Left ventricle myocardium inferior (tissue), 1 donor: ENCODE measurements around the gene SCGB1D2. TPM values are rescaled to one million over a fixed set of nuclear protein-coding genes. Genes with fewer than 3 reads are reported as not detected.
"Not testable (repeated sequence)": the region's sequence is repeated elsewhere in the genome, so short reads cannot be mapped to it uniquely, and the experiment has no call there.

Source experiments
- DNase-seq: peaks from one replicate; pipeline ENCODE4 v3.0.0-alpha.2; 2020
- H3K27ac ChIP-seq: fragments of 200-600 bp; replicated peaks from 2 replicates; pipeline ENCODE4 v1.8.0; 2021
- H3K27me3 ChIP-seq: fragments of 200-600 bp; 2 replicates; pipeline ENCODE4 v1.8.0; 2021; ENCODE audit warnings: low read depth
- H3K36me3 ChIP-seq: fragments of 200-600 bp; 2 replicates; pipeline ENCODE4 v1.8.0; 2021
- H3K4me1 ChIP-seq: fragments of 200-600 bp; 2 replicates; pipeline ENCODE4 v1.8.0; 2021
- H3K4me3 ChIP-seq: fragments of 200-600 bp; 2 replicates; pipeline ENCODE4 v1.8.0; 2021; ENCODE audit warnings: mild to moderate bottlenecking, moderate library complexity
- H3K9me3 ChIP-seq: fragments of 200-600 bp; replicated peaks from 2 replicates; pipeline ENCODE4 v1.8.0; 2021
- CTCF ChIP-seq: fragments of 200-600 bp; IDR thresholded peaks from 2 replicates; pipeline ENCODE4 v1.8.0; 2021; ENCODE audit warnings: antibody characterized with exemption, mild to moderate bottlenecking, borderline replicate concordance
- intact Hi-C: fragments of 100-400 bp; cut with micrococcal nuclease; formaldehyde crosslinking; loops from one replicate; pipeline ENCODE4 v1.11.0; 2022
- total RNA-seq: library from RNA; stranded (reverse); fragmentation: NEBNext Ultra II Directional; extraction: Animal tissue kit (Norgen Biotek cat#: 25700); gene quantifications from one replicate; pipeline ENCODE4 v1.2.1, GENCODE V29; 2021
- donor health status: DM: no; HTN: yes; CAD: no; lungs with severe emphysema.

Gene SCGB1D2
- total RNA-seq, 1 donor from 2014 or later: 1.6 TPM

DNA sequence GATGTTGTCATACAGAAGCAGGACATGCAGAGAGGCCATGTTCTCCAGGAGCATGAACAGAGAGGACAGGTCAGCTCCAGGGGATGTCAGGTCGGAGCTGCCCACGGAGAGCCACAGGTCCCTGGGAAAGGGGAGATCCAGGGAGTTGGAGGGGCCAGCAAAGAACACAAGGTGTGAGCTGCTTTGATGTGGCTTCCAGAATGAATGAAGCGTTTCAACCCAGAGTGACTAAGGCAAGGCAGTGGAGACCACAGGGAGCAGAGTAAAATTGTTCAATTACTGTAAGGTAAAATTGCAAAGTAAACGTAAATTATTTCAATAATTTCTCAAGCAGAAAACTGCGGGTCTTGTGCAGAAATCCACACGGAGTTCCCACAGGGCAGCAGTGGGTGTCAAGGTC is 39.1 kb upstream of the SCGB1D2 start:
- no peak for TF ChIP-seq CTCF
- no peaks in the 10 kb centered on the region for H3K9me3 ChIP-seq
- intact Hi-C loops: no loop called here
- DNase-seq: no peak
- H3K27ac ChIP-seq: no peak overlapping the region
- no peaks in the 10 kb centered on the region for H3K36me3 ChIP-seq
- no peaks in the 10 kb centered on the region for H3K4me1 ChIP-seq
- H3K4me3 ChIP-seq: no peak overlapping the region
- H3K27me3 ChIP-seq: peaks cover 40% of the 10 kb centered on the region

DNA sequence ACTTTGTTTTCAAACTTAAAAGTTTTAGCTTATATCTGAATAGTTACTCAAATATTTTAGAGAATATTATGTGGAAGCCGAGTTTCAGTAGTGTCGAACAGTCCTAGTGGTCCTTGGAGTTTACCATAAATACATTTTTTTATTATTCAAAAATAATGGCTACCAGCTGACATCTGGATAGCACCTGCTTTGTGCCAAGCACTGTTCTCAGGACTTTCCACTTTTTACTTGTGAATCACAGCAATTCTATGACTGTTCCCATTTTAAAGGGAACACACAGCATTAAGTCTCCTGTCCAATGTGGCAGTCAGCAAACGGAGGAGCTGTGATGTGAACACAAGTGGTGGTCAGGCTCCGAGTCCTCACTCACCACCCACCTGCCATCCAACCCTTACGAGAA is 37.6 kb upstream of the SCGB1D2 start:
- no peaks in the 10 kb centered on the region for H3K4me1 ChIP-seq
- H3K27me3 ChIP-seq: peaks cover 26% of the 10 kb centered on the region
- DNase-seq: no peak
- no peaks in the 10 kb centered on the region for H3K36me3 ChIP-seq
- no peaks in the 10 kb centered on the region for H3K9me3 ChIP-seq
- TF ChIP-seq CTCF: no peak
- no peak overlapping the region for H3K27ac ChIP-seq
- no peak overlapping the region for H3K4me3 ChIP-seq
- intact Hi-C loops: no loop called here

DNA sequence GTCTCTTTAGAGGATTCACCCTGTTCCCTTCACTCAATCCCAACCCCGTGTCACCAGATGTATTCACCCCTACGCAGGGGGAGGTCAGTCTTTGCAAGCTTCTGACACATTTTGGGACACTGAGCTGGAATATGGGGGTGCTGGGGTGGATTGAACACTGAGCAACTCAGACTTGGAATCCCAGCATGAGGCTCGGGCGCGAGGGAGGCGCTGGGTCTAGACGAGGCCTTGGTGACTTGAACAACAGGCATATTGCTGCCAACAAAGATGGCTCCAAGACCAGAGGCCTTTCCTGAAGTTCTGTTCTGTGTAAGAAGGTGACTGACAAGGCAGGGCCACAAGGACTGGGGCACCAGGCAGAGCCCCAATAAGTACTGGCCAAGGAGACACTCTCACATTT is 36.6 kb upstream of the SCGB1D2 start:
- DNase-seq: no peak
- Histone ChIP-seq H3K4me3 (no peak overlapping the region), H3K27ac (no peak overlapping the region), H3K4me1 (no peaks in the 10 kb centered on the region), H3K36me3 (no peaks in the 10 kb centered on the region), H3K9me3 (no peaks in the 10 kb centered on the region), H3K27me3 (peaks cover 22% of the 10 kb centered on the region)
- TF ChIP-seq CTCF: no peak
- intact Hi-C loops: no loop called here

GRCh38 chr11:62206276-62207066 is 35.6 kb upstream of the SCGB1D2 start:
- H3K9me3 ChIP-seq, H3K27ac ChIP-seq, H3K36me3 ChIP-seq, intact Hi-C loops, H3K4me1 ChIP-seq, H3K4me3 ChIP-seq, DNase-seq: not testable (repeated sequence)
- H3K27me3 ChIP-seq: peaks cover 13% of the 10 kb centered on the region

- Histone ChIP-seq H3K4me1 (no peaks in the 10 kb centered on the region), H3K4me3 (no peak overlapping the region), H3K27ac (no peak overlapping the region), H3K27me3 (peaks cover 4% of the 10 kb centered on the region), H3K36me3 (no peaks in the 10 kb centered on the region), H3K9me3 (no peaks in the 10 kb centered on the region)
- no peak for TF ChIP-seq CTCF
- no peak for DNase-seq
- intact Hi-C loops: no loop called here
Measured at GRCh38 chr11:62208785-62209144, 33.3 kb upstream of the SCGB1D2 start.

- no peak overlapping the region for H3K4me3 ChIP-seq
- peaks cover 8% of the 10 kb centered on the region for H3K27me3 ChIP-seq
- peaks cover 8% of the 10 kb centered on the region for H3K9me3 ChIP-seq
- H3K4me1 ChIP-seq: no peaks in the 10 kb centered on the region
- TF ChIP-seq CTCF: peak; percentile 37
- intact Hi-C loops: no loop called here
- no peaks in the 10 kb centered on the region for H3K36me3 ChIP-seq
- H3K27ac ChIP-seq: no peak overlapping the region
- no peak for DNase-seq
Measured at GRCh38 chr11:62217191-62217748, 24.8 kb upstream of the SCGB1D2 start.
